Activated gamma-delta T cell treated with anti-CD3 and anti-CD28 coated beads, Interleukin-2, amount 50 U/mL, for 16 hours (primary cell): ENCODE measurements around the gene C6orf62.
"Not testable (repeated sequence)": the region's sequence is repeated elsewhere in the genome, so short reads cannot be mapped to it uniquely, and the experiment has no call there.

Experiments used
- DNase-seq: peaks from one replicate; pipeline ENCODE4 v3.0.0-alpha.2; 2020; ENCODE audit warnings: low read depth

C6orf62 gene

DNA sequence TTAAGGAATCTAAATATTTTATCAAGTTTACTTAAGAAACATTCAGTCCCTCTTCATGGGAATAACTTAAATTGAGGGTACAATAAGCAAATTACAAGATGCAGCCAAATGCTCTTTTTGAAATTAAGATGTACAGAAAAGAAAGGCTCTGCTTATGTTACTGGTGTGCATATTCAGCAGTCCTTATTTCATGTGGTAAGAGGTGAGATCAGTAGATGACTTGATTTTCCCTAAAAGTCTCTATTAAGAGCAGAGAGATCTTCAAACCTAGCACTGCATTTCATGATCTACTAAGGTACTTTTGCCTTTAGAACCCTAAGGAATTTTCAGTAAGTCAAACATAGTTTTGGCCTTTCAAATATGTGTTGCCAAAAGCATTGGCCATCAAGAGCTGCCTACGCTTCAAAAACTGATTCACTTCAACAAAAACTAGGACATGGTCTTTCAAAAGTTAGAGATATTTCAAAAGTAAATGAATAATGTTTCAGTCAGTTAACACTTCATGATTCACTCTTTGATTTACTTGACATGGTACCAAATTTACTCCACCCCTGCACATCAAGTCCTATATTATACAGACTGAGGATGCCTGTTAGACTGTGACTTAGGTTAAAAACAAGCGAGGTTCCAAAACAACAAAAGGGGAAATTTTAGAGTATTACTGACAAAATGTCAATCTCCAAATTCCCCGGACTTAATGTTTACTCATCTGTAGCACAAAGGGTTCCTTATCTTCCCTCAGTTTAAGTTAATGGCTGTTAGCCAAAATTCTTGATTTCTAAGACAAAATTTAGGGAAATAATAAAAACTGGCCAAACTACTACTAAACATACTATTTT, 19.2 kb downstream of the C6orf62 start:
- DNase-seq = no peak

DNA sequence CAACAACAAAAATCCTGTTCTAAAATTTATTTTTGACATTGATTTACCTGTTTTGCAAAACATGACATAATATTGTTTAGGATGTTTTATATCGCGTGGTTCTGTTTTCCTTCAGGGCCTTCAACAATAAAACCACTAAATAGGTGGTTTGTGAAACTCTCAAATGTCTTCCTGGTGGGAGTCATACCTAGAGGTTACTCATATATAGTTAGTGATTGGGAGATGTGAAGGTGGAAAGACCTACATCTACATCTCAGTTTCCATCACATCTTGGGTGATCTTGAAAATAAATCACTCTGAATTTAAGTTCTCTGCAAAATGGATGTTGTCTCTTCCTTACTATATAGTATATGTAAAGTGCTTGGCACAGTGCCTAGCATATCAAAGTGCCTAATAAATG, 22.9 kb downstream of the C6orf62 start:
- DNase-seq = no peak

DNA sequence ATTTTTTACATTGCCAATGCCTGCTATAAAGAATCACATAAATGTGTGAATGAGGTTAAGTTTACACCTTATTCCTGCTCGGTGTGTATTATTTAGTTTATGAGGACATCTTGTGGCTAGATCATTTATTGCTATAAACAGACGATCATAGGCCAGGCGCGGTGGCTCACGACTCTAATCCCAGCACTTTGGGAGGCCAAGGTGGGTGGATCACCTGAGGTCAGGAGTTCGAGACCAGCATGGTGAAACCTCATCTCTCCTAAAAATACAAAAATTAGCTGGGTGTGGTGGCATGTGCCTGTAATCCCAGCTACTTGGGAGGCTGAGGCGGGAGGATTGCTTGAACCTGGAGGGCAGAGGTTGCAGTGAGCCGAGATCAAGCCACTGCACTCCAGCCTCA, 23.3 kb downstream of the C6orf62 start:
- DNase-seq = not testable (repeated sequence)

DNA sequence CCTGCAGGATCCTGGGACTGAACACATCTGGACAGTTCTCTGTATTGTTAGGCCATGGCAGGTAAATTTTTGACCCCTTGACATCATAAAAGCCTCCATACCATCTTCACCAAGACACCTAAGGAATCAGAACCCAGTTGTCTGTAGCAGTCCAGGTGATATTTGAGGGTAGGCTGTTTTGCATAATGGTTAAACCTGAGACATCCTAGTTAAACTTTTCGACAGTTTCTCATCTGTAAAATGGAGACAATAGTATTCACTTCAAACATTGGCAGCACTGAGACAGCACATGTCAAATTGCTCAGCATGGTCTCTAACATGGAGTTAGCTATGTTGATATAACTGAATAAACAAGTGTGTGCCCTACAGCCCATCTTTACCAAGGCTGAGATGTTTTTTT, 24.8 kb downstream of the C6orf62 start:
- DNase-seq = no peak

DNA sequence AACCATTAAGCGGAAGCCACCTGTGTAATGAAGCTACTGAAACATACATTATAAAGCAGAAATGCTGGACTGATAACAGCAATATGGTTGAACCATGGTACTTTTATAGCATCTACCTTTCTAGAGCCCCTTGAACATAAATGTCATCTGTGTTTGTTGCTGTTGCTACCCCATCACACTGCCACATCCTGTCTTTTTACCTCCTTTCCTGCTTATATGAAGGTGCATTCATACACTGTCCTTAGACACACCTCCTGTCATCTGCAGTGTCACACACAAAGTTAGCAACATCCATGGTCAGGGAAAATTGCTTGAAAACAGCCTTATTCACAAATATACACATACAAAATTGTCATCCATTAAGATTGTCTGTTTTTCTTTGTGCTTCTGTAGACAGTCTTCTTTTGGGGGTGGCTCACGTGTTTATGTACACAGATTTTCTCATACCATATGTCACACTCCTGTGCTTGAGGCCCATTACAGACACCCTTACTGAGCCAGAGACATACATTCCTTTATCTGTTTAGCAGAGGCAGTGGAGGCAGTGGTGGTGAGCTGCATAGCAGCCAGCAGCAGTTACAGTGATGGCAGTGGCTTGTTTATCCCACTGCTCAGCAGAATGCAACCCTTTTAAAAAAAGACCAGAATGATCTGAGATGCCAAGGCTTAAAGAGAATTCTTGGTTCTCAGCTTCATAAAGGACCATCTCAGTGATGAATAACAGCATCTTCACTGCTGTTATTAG, 25.9 kb downstream of the C6orf62 start:
- no peak for DNase-seq

DNA sequence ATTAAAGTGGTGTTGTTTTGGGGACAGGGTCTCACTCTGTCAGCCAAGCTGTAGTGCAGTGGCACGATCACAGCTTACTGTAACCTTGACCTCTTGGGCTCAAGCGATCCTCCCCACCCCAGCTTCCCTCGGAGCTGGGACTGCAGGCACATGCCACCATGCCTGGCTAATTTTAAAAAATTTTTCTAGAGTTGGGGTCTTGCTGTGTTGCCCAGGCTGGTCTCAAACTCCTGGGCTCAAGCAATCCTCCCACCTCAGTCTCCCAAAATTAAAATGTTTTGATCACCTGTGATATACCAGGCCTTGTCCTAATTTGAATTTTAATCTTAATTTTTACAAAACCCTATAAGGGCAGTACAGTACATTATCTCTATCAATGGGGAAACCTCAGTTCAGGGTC, 26.5 kb downstream of the C6orf62 start:
- no peak for DNase-seq

DNA sequence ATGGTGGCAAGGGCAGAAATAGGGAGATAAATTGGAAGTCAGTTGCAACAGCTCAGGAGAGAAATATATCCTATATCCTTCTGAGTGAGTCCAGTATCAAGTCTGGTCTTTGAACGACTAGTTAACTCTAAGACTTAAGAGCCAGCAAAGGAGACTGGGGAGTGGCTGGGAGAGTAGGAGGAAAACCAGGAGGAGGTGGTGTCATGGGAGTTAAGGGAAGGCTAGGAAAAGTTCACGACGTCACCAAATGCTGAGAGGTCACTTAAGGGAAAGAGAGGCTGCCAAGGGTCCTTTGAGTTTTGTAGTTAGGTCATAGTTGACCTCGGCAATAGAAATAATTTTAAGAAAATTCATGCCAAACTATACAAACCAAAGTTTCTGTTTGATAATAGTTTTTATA, 27.0 kb downstream of the C6orf62 start:
- no peak for DNase-seq

DNA sequence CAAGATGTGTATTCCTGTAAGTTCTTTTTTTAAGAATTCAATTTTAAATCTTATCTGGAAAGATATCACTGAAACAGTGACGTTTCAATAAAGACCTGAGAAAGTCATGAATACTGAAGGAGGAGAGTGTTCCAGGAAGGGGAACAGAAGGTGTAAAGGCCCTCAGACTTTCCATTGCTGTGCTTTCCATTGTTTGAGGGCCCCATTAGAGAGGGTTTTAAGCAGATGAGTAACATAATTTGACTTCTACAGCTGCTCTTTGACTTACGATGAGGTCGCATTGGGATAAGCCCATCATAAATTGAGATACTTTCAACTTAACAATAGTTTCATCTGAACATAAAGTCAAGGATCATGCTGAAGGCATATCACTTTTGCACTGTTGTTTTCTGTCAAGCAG, 27.4 kb downstream of the C6orf62 start:
- no peak for DNase-seq

DNA sequence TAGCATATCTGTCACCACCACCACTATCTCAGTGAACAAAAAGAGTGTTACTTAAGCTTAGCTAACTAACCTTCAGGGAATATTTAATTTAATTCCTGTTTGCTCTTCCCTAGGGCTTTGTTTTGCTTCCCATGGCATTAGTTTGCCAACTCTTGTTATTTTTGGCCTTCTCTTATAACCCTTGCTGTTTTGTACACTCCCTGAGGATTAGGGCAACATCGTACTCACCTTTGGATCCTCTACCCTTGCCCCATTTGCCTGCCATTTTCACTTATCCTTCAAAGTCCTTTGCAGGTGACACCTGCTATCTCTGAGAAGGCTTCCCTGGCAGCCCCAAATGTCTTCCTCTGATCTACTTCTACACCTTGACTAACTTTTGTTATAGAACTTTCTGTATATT, 28.4 kb downstream of the C6orf62 start:
- DNase-seq = no peak

DNA sequence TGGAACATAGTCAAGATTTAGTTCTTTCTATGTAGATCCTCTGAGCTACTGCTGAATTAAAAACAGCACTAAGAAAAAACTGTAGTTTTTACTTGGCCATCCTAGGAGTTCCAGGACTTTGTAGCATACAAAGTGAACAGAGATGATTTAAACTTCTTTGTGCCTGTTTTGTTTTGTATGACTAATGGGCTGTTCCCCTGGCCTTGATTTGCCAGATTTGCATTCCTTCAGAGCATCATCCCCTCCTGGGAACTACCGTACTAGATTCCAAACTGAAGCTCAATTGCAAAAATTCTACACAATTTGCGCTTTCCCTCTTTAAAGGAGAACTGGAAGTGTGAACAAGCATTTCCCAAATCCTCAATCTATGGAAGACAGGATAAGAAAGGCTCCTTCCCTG, 29.0 kb downstream of the C6orf62 start:
- no peak for DNase-seq

DNA sequence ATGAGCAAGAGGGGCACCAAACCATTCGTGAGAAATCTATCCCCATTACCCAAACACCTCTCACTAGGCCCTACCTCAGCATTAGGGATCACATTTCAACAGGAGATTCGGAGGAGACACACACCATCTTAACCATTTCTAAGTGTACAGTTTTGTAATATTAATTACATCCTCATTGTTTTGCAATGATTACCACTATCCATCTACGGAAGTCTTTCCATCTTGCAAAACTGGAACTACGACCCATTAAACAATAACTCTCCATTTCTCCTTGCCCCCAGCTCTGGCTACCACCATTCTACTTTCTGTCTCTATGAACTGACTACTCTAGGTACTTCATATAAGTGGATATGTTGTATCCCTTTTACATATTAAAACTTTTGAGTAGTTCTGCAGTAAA, 32.0 kb downstream of the C6orf62 start:
- DNase-seq = no peak

DNA sequence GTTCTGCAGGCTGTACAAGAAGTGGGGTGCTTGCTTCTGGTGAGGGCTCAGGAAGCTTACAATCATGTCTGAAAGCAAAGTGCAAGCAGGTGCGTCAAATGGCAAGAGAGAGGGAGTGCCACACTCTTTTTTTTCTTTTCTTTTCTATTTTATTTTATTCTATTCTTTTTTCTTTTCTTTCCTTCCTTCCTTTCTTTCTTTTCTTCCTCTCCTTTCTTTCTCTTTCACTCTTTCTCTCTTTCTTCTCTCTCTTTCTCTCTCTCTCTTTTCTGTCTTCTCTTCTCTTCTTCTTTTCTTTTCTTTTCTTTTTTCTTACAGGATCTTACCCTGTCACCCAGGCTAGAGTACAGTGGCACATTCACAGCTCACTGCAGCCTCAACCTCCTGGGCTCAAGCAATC, 32.5 kb downstream of the C6orf62 start:
- no peak for DNase-seq

DNA sequence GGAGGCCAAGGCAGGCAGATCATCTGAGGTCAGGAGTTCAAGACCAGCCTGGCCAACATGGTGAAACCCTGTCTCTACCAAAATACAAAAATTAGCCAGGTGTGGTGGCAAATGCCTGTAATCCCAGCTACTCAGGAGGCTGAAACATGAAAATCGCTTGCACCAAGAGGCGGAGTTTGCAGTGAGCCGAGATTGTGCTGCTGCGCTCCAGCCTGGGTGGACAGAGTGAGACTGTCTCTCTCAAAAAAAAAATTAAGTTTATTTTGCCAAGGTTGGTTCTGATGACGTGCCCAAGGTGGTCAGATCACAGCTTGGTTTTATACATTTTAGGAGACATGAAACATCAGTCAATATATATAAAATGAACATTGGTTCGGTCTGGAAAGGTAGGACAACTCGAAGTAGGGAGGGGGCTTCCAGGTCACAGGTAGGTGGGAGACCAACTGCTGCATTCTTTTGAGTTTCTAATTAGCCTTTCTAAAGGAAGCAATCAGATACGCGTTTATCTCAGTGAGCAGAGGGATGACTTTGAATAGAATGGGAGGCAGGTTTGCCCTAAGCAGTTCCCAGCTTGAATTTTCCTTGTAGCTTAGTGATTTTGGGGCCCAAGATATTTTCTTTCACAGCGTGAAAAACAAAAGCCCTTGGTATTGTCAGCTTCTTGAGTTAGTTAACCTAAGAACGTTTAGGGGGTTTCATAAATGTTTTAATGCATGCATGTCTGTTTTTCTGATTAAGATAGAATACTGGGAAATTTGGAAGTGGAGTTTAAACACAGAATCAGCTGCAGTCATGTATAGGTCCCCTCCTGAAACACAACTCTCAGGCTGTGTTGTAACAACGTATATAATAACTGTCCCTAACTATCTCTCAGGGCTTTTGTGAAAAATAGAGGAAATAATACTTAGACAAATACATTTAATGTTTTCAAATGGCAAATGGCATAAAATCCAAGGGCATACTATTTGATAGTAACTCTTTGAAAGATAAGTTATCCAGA, 35.4 kb downstream of the C6orf62 start:
- DNase-seq = no peak

DNA sequence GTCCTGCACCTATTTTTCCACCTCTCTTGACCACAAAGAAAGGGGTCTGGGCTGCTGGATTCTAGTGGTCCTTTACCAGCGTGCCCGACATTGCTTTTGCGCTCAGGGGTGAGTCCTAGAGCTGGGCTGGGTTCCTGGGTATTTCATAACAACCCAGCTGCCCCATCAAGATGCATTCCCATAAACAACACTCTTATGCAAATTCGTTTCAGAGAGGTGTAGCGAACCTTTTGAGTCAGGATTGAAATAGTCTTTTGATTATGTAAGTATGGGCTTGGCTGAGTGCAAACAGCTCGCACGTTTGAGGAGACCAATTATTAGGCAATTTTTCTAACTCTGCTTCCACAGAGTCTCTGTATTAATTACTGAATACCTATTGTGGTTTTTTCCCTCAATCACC, 38.4 kb downstream of the C6orf62 start:
- DNase-seq = no peak

DNA sequence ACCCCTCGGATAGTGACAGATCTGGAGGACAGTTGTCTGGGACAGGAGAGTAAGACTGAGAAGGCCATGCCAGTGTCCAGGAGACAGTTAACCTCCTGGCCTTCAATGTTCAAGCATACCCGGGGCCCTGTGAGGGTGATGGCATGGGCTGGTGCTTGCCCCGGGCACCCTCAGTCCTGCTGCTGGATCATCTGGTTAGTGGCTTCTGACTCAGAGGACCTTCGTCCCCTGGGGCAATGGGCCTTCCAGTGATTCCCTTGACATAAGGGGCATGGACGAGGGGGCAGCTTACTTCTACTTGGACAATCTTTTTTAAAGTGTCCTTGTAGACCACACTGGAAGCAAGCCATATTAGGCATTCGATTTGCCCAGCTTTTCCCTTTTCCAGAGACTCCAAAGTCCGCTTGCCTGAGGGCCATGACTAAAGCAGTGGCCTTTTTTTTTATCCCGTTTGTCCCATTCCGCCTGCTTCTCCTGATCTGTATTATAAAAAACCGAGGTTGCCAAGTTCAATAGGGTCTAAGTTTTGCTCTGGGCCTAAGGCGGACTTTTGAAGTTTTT, 40.1 kb downstream of the C6orf62 start:
- DNase-seq = not testable (repeated sequence)

DNA sequence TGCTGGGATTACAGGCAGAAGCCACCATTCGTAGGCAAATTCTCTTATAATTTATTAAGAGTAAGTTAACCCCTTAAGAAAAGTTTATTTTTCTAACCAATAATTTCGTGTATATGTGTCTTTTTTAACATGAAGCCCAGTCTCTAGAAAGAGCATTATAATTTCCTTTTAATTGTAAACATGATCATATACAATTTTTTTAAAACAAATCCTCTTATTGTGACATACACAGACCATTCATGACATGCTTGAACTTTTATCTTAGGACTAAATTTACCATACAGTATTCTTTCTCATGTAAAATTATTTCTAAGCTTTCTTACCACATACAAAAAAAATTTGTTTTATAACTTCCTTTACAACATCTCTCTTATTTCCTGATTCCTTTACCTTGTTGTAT, 45.3 kb downstream of the C6orf62 start:
- DNase-seq = no peak

DNA sequence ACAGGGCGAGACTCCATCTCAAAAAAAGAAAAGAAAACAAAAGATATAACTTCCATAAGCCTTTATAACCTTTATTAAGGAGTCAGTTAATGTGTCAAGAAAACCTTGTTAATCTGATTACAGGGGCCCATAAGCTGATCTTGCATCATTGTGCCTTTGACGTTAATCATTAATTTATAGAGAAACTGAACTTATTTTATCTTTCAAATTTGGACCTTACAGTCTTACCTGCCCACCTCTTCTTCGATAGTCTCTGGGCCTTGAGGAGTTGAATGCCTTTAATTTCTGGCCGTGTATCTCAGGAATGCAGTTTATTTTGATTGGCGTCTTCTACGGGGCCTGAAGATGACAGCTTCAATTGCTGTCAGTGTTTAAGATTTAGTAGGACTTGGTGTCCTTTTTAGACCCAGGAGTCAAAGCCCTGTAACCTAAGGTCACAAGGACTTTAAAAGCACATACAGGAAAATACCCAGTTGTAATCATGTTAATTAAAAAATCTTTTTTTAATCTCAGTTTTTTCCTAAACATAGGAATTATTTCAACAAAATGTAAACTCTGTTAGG, 46.3 kb downstream of the C6orf62 start:
- DNase-seq = no peak

DNA sequence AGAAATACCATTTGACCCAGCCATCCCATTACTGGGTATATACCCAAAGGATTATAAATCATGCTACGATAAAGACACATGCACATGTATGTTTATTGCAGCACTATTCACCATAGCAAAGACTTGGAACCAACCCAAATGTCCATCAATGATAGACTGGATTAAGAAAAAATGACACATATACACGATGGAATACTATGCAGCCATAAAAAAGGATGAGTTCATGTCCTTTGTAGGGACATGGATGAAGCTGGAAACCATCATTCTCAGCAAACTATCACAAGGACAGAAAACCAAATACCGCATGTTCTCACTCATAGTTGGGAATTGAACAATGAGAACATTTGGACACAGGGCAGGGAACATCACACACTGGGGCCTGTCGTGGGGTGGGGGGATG, 47.9 kb downstream of the C6orf62 start:
- DNase-seq = not testable (repeated sequence)

DNA sequence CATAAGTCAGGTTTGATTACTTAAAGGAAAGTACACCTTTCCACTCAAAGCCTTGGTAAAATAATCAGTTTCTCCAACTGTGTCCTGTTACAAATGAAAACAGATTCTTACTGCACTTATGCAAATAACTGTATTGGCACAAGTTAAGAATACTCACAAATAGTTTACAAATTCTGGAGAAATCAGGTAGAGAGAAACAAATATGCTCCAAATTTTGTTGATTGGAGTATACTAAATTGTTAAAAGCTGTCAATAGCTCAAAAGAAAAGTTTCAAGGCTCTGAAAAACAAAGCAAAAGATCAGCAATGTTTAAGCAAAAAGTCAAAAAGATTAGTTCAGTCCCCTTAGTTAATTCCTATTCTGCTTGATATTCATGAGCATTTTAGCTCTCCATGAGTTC, 48.5 kb downstream of the C6orf62 start:
- DNase-seq = not testable (repeated sequence)

DNA sequence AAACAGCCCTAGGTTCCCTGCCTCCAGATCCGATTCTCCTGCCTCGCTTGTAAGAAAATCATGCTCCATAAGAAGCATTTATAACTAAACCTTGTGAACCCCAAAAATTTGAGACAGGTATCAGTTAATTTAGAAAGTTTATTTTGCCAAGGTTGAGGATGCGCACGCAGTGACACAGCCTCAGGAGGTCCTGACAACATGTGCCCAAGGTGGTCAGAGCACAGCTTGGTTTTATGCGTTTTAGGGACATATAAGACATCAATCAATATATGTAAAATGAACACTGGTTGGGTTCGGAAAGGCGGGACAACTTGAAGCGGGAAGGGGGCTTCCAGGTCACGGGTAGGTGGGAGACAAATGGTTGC, 50.0 kb downstream of the C6orf62 start:
- no peak for DNase-seq

DNA sequence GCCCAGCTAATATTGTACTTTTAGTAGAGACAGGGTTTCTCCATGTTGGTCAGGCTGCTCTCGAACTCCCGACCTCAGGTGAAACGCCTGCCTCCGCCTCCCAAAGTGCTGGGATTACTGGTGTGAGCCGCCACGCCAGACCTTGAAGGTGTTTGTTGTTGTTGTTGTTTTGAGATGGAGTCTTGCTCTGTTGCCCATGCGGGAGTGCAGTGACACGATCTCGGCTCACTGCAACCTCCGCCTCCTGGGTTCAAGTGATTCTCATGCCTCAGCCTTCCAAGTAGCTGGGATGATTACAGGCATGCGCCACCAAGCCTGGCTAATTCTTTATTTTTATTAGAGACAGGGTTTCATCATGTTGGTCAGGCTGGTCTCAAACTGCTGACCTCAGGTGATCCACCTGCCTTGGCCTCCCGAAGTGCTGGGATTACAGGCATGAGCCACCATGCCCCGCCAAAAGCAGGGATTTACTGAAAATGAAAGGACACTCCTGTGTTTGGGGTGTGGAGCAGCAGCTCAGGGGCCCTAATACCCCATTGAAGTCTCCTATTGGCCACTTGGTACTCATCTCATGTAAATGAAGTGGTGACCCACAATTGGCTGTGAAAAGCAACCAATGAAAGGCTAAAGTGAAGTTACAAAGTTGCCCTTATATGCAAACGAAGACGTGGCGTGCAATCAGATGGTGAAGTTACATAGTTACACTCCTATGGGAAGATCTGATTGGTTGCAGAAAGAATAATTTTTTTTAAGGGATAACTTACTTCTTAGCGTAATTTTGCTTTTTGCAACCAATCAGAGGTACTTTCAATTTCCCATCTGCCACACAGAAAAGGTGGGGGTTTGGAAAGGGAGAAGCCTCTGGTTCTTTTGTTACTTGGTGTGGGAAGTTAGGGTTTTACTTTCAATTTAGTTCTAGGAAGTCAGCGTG, 50.6 kb downstream of the C6orf62 start:
- not testable (repeated sequence) for DNase-seq
